IMR-90 (cell line): ENCODE measurements around the gene ZNF592. TPM values are rescaled to one million over a fixed set of nuclear protein-coding genes. Genes with fewer than 3 reads are reported as not detected.
A peak's percentile ranks its signal among the peaks of the same experiment; 100 is the strongest.

Experiments
- ATAC-seq: fragments of 200-7000 bp; cut with Tn5 transposase; 2 replicates; pipeline ENCODE4 v1.9.1; 2020; ENCODE audit warnings: low read depth, mild to moderate bottlenecking, moderate library complexity
- BruUV-seq: library from RNA; stranded (reverse); fragments of 400-500 nt; replicated peaks from 2 replicates; lab custom pipeline; 2021; lab: Mats Ljungman, UMichigan
- CTCF ChIA-PET: fragments of 300-600 bp; formaldehyde crosslinking; extraction: SDS; loops from one replicate; lab custom pipeline; 2021; ENCODE audit warnings: antibody characterized with exemption; lab: Yijun Ruan, JAX
- POLR2A ChIA-PET: fragments of 300-600 bp; sonication (Branson Sonifier 250); formaldehyde crosslinking; loops from one replicate; lab custom pipeline; 2022; ENCODE audit warnings: antibody characterized with exemption; ENCODE audit not compliant: unreplicated experiment; lab: Charles Lee
- DNase-seq: peaks from one replicate; pipeline ENCODE4 v3.0.0; 2013
- H2AFZ ChIP-seq: replicated peaks from 2 replicates; pipeline ENCODE3; 2013; ENCODE audit warnings: low read length, mild to moderate bottlenecking; ENCODE audit not compliant: poor library complexity
- H2AK5ac ChIP-seq: 2 replicates; pipeline ENCODE4 v1.6.1; 2013; ENCODE audit warnings: low read depth, low read length, inconsistent platforms
- H2AK9ac ChIP-seq: replicated peaks from 2 replicates; pipeline ENCODE3; 2013; ENCODE audit warnings: mild to moderate bottlenecking, low read depth, low read length, moderate library complexity; ENCODE audit not compliant: poor library complexity
- H2BK120ac ChIP-seq: 2 replicates; pipeline ENCODE4 v1.6.1; 2013; ENCODE audit warnings: low read depth, low read length, inconsistent platforms
- H2BK15ac ChIP-seq: 3 replicates; pipeline ENCODE4 v1.6.1; 2013; ENCODE audit warnings: low read depth, low read length, inconsistent platforms
- H2BK20ac ChIP-seq: 2 replicates; pipeline ENCODE4 v1.6.1; 2013; ENCODE audit warnings: low read depth, mild to moderate bottlenecking, inconsistent platforms, low read length, moderate library complexity
- H2BK5ac ChIP-seq: 2 replicates; pipeline ENCODE4 v1.6.1; 2013; ENCODE audit warnings: mild to moderate bottlenecking, low read depth, low read length, inconsistent platforms; ENCODE audit not compliant: poor library complexity, severe bottlenecking
- H3K14ac ChIP-seq: replicated peaks from 2 replicates; pipeline ENCODE4 v1.6.1; 2013; ENCODE audit warnings: low read depth, low read length, inconsistent platforms
- H3K18ac ChIP-seq: 2 replicates; pipeline ENCODE4 v1.6.1; 2013; ENCODE audit warnings: low read depth, low read length, control low read depth
- H3K23ac ChIP-seq: 2 replicates; pipeline ENCODE4 v1.6.1; 2013; ENCODE audit warnings: low read depth, low read length, inconsistent platforms
- H3K27ac ChIP-seq: 2 replicates; pipeline ENCODE4 v1.5.1; 2013; ENCODE audit warnings: mild to moderate bottlenecking, control low read depth, low read length; ENCODE audit not compliant: insufficient read depth
- H3K27me3 ChIP-seq: 2 replicates; pipeline ENCODE4 v1.6.1; 2013; ENCODE audit warnings: low read length; ENCODE audit not compliant: control insufficient read depth, insufficient read depth
- H3K36me3 ChIP-seq: 2 replicates; pipeline ENCODE4 v1.6.1; 2013; ENCODE audit warnings: low read length, mixed read lengths; ENCODE audit not compliant: control insufficient read depth, insufficient read depth
- H3K4ac ChIP-seq: 2 replicates; pipeline ENCODE4 v1.6.1; 2013; ENCODE audit warnings: low read depth, low read length, inconsistent platforms
- H3K4me1 ChIP-seq: 2 replicates; pipeline ENCODE4 v1.6.1; 2013; ENCODE audit warnings: low read length, mixed read lengths; ENCODE audit not compliant: control insufficient read depth, insufficient read depth
- H3K4me2 ChIP-seq: 2 replicates; pipeline ENCODE4 v1.6.1; 2013; ENCODE audit warnings: low read depth, mild to moderate bottlenecking, control low read depth, low read length, moderate library complexity
- H3K4me3 ChIP-seq: 2 replicates; pipeline ENCODE4 v1.5.1; 2013; ENCODE audit warnings: low read depth, mild to moderate bottlenecking, control low read depth, low read length, moderate library complexity; ENCODE audit not compliant: insufficient read depth
- H3K56ac ChIP-seq: 2 replicates; pipeline ENCODE4 v1.6.1; 2013; ENCODE audit warnings: low read length, inconsistent platforms; ENCODE audit not compliant: insufficient read depth; ENCODE audit errors: extremely low read depth
- H3K79me1 ChIP-seq, 2 experiments: 2 replicates each; pipeline ENCODE4 v1.6.1; 2013; ENCODE audit warnings: low read length in 2 of 2, inconsistent platforms in 1 of 2, low read depth in 1 of 2
- H3K9ac ChIP-seq: 2 replicates; pipeline ENCODE4 v1.6.1; 2013; ENCODE audit warnings: low read depth, low read length, control low read depth
- H3K9me1 ChIP-seq: 2 replicates; pipeline ENCODE4 v1.6.1; 2013; ENCODE audit warnings: low read length, inconsistent platforms; ENCODE audit not compliant: insufficient read depth
- H3K9me3 ChIP-seq: 2 replicates; pipeline ENCODE4 v1.6.1; 2013; ENCODE audit warnings: low read length; ENCODE audit not compliant: control insufficient read depth, insufficient read depth
- H4K20me1 ChIP-seq: 2 replicates; pipeline ENCODE4 v1.6.1; 2013; ENCODE audit warnings: low read length, inconsistent platforms; ENCODE audit not compliant: insufficient read depth
- H4K5ac ChIP-seq: 2 replicates; pipeline ENCODE4 v1.6.1; 2013; ENCODE audit warnings: mild to moderate bottlenecking, low read depth, low read length, control low read depth
- H4K8ac ChIP-seq, 2 experiments: 2 replicates each; pipeline ENCODE4 v1.6.1; 2013; ENCODE audit warnings: low read depth in 2 of 2, low read length in 2 of 2, control low read depth in 1 of 2, inconsistent platforms in 1 of 2
- H4K91ac ChIP-seq: 2 replicates; pipeline ENCODE4 v1.6.1; 2013; ENCODE audit warnings: low read depth, low read length, inconsistent platforms; ENCODE audit not compliant: insufficient read depth
- CHD1 ChIP-seq: IDR thresholded peaks from 2 replicates; pipeline ENCODE4 v1.6.1; 2012; ENCODE audit warnings: low read depth, low read length, improper control_type of control experiment
- FOS ChIP-seq: fragments of 150-350 bp; IDR thresholded peaks from 2 replicates; pipeline ENCODE4 v1.6.1; 2016; ENCODE audit warnings: low read depth, low read length
- MAZ ChIP-seq: IDR thresholded peaks from 2 replicates; pipeline ENCODE4 v1.6.1; 2012; ENCODE audit warnings: low read depth, mild to moderate bottlenecking, low read length, improper control_type of control experiment, moderate library complexity, borderline replicate concordance
- MXI1 ChIP-seq: IDR thresholded peaks from 2 replicates; pipeline ENCODE4 v1.6.1; 2012; ENCODE audit warnings: low read depth, mild to moderate bottlenecking, low read length, moderate library complexity, borderline replicate concordance
- NFE2L2 ChIP-seq: fragments of 150-350 bp; IDR thresholded peaks from 2 replicates; pipeline ENCODE4 v1.6.1; 2016; ENCODE audit warnings: low read depth, mild to moderate bottlenecking, low read length
- POLR2A ChIP-seq: IDR thresholded peaks from 2 replicates; pipeline ENCODE4 v1.6.1; 2012; ENCODE audit warnings: mild to moderate bottlenecking, low read depth, low read length
- RAD21 ChIP-seq: IDR thresholded peaks from 2 replicates; pipeline ENCODE4 v1.6.1; 2012; ENCODE audit warnings: low read length, improper control_type of control experiment
- RCOR1 ChIP-seq: IDR thresholded peaks from 2 replicates; pipeline ENCODE4 v1.6.1; 2012; ENCODE audit warnings: mild to moderate bottlenecking, low read length, improper control_type of control experiment; ENCODE audit not compliant: insufficient replicate concordance
- RFX5 ChIP-seq: IDR thresholded peaks from 2 replicates; pipeline ENCODE4 v1.8.0; 2012; ENCODE audit warnings: low read depth, mild to moderate bottlenecking, low read length, moderate library complexity
- SMC3 ChIP-seq: fragments of 150-350 bp; IDR thresholded peaks from 2 replicates; pipeline ENCODE4 v1.6.1; 2016; ENCODE audit warnings: low read depth, mild to moderate bottlenecking, antibody characterized with exemption, low read length, moderate library complexity
- WGBS, 2 experiments: methylation state at CpG; one replicate each; pipeline versions ENCODE4 v1.1.5 to v1.1.7; 2013; ENCODE audit warnings: missing lambda C conversion rate in 2 of 2; ENCODE audit not compliant: insufficient read length in 1 of 2; ENCODE audit errors: extremely low coverage in 2 of 2; 5-methylcytosine and 5-hydroxymethylcytosine counted together
- dilution Hi-C: fragments of 300-500 bp; cut with HindIII; formaldehyde crosslinking; loops from one replicate; pipeline ENCODE4 v1.14.3; 2018; ENCODE audit warnings: low sequenced_read_pairs; ENCODE audit not compliant: unreplicated experiment
- in situ Hi-C: fragments of 300-500 bp; cut with MboI; formaldehyde crosslinking; loops from 3 replicates; pipeline ENCODE4 v1.14.3; 2019; ENCODE audit warnings: low sequenced_read_pairs, inconsistent platforms, mixed read lengths
- intact Hi-C: fragments of 100-400 bp; cut with micrococcal nuclease; formaldehyde crosslinking; loops from 2 replicates; pipeline ENCODE4 v1.10.0; 2022
- polyA plus RNA-seq, 3 experiments: library from polyadenylated mRNA; depleted of rRNA; stranded (reverse); fragments of >200 nt; gene quantifications; 2 replicates each; pipeline ENCODE4 v1.2.3, GENCODE V29; 2012; ENCODE audit warnings: low replicate concordance in 1 of 3
- total RNA-seq: library from RNA; depleted of rRNA; stranded (reverse); fragments of >200 nt; gene quantifications from 2 replicates; pipeline ENCODE4 v1.2.3, GENCODE V29; 2012
- TF ChIP-seq, protein P1 (sequence below): conservative IDR thresholded peaks from 2 replicates; pipeline ENCODE4 v1.5.1; 2012; ENCODE audit warnings: mild to moderate bottlenecking, low read depth, low read length, improper control_type of control experiment

The ZNF592 gene
- total and polyA plus RNA-seq, 2 of the 4 experiments (the other 2 are of a cell fraction): 4.3 to 10.2 TPM

DNA sequence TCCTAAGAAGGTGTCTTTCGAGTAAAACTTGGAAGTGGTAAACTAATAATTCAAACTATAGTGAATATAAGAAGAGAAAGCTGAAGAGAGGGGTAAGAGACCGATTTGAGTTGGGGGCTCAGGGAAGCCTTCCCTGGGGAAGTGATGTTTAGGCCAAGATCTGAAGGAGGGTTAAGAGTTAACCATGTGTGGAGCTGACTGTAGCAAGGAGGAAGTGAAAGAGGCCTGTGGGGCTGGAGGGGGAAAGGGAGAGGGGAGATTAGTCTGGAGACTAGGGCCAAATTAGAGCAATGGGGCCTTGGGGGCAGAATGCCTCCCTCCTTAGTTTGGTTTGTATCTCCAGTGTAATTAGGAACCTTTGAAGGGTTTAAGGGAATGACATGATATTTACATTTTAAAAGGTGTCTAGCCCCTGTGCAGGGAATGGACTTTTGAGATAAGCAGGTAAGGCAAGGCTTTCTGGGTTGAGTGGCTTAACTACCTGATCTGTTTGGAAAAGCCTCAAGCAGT, 2.2 kb downstream of the ZNF592 start:
- Histone ChIP-seq H4K8ac (no peak overlapping the region), H2BK15ac (no peak overlapping the region), H3K23ac (peak overlapping the region; percentile 45; the same call in 1 of the 2 replicates), H3K4me2 (peak overlapping the region; percentile 68), H4K5ac (no peak overlapping the region), H3K4me3 (no peak overlapping the region), H3K4ac (no peak overlapping the region), H3K36me3 (peaks cover 2% of the 10 kb centered on the region), H3K27ac (no peak overlapping the region), H2AK5ac (no peak overlapping the region), H3K9me3 (no peaks in the 10 kb centered on the region), H2AK9ac (no peak overlapping the region), H3K56ac (no peak overlapping the region), H3K9me1 (peaks cover 17% of the 10 kb centered on the region), H3K4me1 (peaks cover 12% of the 10 kb centered on the region), H2BK120ac (no peak overlapping the region), H3K27me3 (no peaks in the 10 kb centered on the region), H4K20me1 (peaks cover 62% of the 10 kb centered on the region), H3K79me1 (peaks cover 21 to 74% of the 10 kb centered on the region in 2 experiments), H2BK20ac (no peak overlapping the region), H3K18ac (no peak overlapping the region), H4K91ac (no peak overlapping the region), H2AFZ (no peak overlapping the region), H3K9ac (0 out of 2 replicates have a peak overlapping the region, but pooled peaks have one; percentile 49), H3K14ac (no peak overlapping the region), H2BK5ac (no peak overlapping the region)
- intact Hi-C loops (no loop called here), in situ Hi-C loops (no loop called here), dilution Hi-C loops (no loop called here)
- WGBS, 2 experiments: no CpG with 5 or more reads among the region's 2 CpGs
- BruUV-seq: no TSS peak
- POLR2A ChIA-PET: no interaction called here
- DNase-seq (no peak), ATAC-seq (no peak)
- TF ChIP-seq RCOR1 (no peak), SMC3 (no peak), FOS (no peak), RAD21 (no peak), MAZ (no peak), MXI1 (no peak), POLR2A (no peak), CHD1 (no peak), RFX5 (no peak), NFE2L2 (no peak)
- TF ChIP-seq, protein P1, sequence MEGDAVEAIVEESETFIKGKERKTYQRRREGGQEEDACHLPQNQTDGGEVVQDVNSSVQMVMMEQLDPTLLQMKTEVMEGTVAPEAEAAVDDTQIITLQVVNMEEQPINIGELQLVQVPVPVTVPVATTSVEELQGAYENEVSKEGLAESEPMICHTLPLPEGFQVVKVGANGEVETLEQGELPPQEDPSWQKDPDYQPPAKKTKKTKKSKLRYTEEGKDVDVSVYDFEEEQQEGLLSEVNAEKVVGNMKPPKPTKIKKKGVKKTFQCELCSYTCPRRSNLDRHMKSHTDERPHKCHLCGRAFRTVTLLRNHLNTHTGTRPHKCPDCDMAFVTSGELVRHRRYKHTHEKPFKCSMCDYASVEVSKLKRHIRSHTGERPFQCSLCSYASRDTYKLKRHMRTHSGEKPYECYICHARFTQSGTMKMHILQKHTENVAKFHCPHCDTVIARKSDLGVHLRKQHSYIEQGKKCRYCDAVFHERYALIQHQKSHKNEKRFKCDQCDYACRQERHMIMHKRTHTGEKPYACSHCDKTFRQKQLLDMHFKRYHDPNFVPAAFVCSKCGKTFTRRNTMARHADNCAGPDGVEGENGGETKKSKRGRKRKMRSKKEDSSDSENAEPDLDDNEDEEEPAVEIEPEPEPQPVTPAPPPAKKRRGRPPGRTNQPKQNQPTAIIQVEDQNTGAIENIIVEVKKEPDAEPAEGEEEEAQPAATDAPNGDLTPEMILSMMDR: no peak
- CTCF ChIA-PET: interaction anchor here (1.1 kb wide), 1 partner anchor 16 kb away, joined by 3 read pairs; no protein-coding TSS in a partner anchor
